ENCODE results near the gene PKNOX1. TPM values are rescaled to one million over a fixed set of nuclear protein-coding genes. Genes with fewer than 3 reads are reported as not detected.
"Not testable (repeated sequence)": the region's sequence is repeated elsewhere in the genome, so short reads cannot be mapped to it uniquely, and the experiment has no call there.

The PKNOX1 gene
- total and polyA plus RNA-seq, 4 experiments from 2014 or later, result 17.8 to 25.0 (median 23.1) TPM

GRCh38 chr21:43034826-43035225 is 60.5 kb downstream of the PKNOX1 start:
- H3K36me3 Mint-ChIP-seq, result peaks cover 26% of the 10 kb centered on the region in 2 donors
- DNase-seq, result no peak
- Histone ChIP-seq H3K27ac (ENCODE audit: low read depth, low read length) (no peak overlapping the region), H3K4me1 (ENCODE audit: insufficient read depth, low read length) (no peaks in the 10 kb centered on the region), H3K27me3 (ENCODE audit: insufficient read depth, low read length) (no peaks in the 10 kb centered on the region), H3K4me3 (ENCODE audit: low read length in 2 of 2) (no peak overlapping the region), H3K9me3 (ENCODE audit: control insufficient read depth in 1 of 2, low read length in 2 of 2) (no peaks in the 10 kb centered on the region), H3K36me3 (ENCODE audit: insufficient read depth, low read length) (peaks cover 16% of the 10 kb centered on the region)
- no peaks in the 10 kb centered on the region for H3K4me1 Mint-ChIP-seq
- H3K9me3 Mint-ChIP-seq, result no peaks in the 10 kb centered on the region
- H3K27me3 Mint-ChIP-seq, result no peaks in the 10 kb centered on the region
- POLR2A ChIA-PET (ENCODE audit: partially characterized antibody), result no interaction called here
- no peak overlapping the region for H3K4me3 Mint-ChIP-seq
- intact Hi-C loops (cut with micrococcal nuclease), result no loop called here
- no peak overlapping the region for H3K27ac Mint-ChIP-seq
- CTCF ChIA-PET (ENCODE audit: partially characterized antibody), result no interaction called here

GRCh38 chr21:43036889-43037288 is 62.5 kb downstream of the PKNOX1 start:
- intact Hi-C loops (cut with micrococcal nuclease); CTCF ChIA-PET (ENCODE audit: partially characterized antibody); H3K4me3 Mint-ChIP-seq; H3K27ac Mint-ChIP-seq; POLR2A ChIA-PET (ENCODE audit: partially characterized antibody); H3K27me3 Mint-ChIP-seq; H3K4me1 Mint-ChIP-seq; H3K4me3 ChIP-seq (ENCODE audit: low read length in 2 of 2); H3K36me3 ChIP-seq (ENCODE audit: insufficient read depth, low read length); H3K27me3 ChIP-seq (ENCODE audit: insufficient read depth, low read length); H3K27ac ChIP-seq (ENCODE audit: low read depth, low read length); H3K4me1 ChIP-seq (ENCODE audit: insufficient read depth, low read length); H3K9me3 ChIP-seq (ENCODE audit: control insufficient read depth in 1 of 2, low read length in 2 of 2); DNase-seq; H3K9me3 Mint-ChIP-seq: not testable (repeated sequence)
- peaks cover 12% of the 10 kb centered on the region in 2 donors for H3K36me3 Mint-ChIP-seq

GRCh38 chr21:43037918-43038658 is 63.7 kb downstream of the PKNOX1 start:
- H3K27ac Mint-ChIP-seq; CTCF ChIA-PET (ENCODE audit: partially characterized antibody): not testable (repeated sequence)

GRCh38 chr21:43038659-43039044 is 64.3 kb downstream of the PKNOX1 start:
- H3K27ac Mint-ChIP-seq, result not testable (repeated sequence)

More at GRCh38 chr21:43037918-43038658, 63.7 kb downstream of the PKNOX1 start:
- H3K36me3 ChIP-seq (ENCODE audit: insufficient read depth, low read length); intact Hi-C loops (cut with micrococcal nuclease); H3K9me3 ChIP-seq (ENCODE audit: control insufficient read depth in 1 of 2, low read length in 2 of 2); H3K27me3 Mint-ChIP-seq; H3K4me1 ChIP-seq (ENCODE audit: insufficient read depth, low read length); H3K4me3 Mint-ChIP-seq; H3K4me3 ChIP-seq (ENCODE audit: low read length in 2 of 2); H3K27ac ChIP-seq (ENCODE audit: low read depth, low read length); POLR2A ChIA-PET (ENCODE audit: partially characterized antibody); H3K4me1 Mint-ChIP-seq; DNase-seq; H3K27me3 ChIP-seq (ENCODE audit: insufficient read depth, low read length); H3K36me3 Mint-ChIP-seq; H3K9me3 Mint-ChIP-seq: not testable (repeated sequence)

GRCh38 chr21:43042169-43042568 is 67.8 kb downstream of the PKNOX1 start:
- H3K27me3 Mint-ChIP-seq; H3K27me3 ChIP-seq (ENCODE audit: insufficient read depth, low read length); H3K4me3 Mint-ChIP-seq; H3K4me1 Mint-ChIP-seq; H3K9me3 ChIP-seq (ENCODE audit: control insufficient read depth in 1 of 2, low read length in 2 of 2); CTCF ChIA-PET (ENCODE audit: partially characterized antibody); DNase-seq; H3K27ac Mint-ChIP-seq; H3K9me3 Mint-ChIP-seq; H3K4me3 ChIP-seq (ENCODE audit: low read length in 2 of 2); H3K36me3 ChIP-seq (ENCODE audit: insufficient read depth, low read length); H3K27ac ChIP-seq (ENCODE audit: low read depth, low read length); H3K36me3 Mint-ChIP-seq; POLR2A ChIA-PET (ENCODE audit: partially characterized antibody); intact Hi-C loops (cut with micrococcal nuclease); H3K4me1 ChIP-seq (ENCODE audit: insufficient read depth, low read length): not testable (repeated sequence)

More at GRCh38 chr21:43038659-43039044, 64.3 kb downstream of the PKNOX1 start:
- H3K4me1 ChIP-seq (ENCODE audit: insufficient read depth, low read length); H3K9me3 ChIP-seq (ENCODE audit: control insufficient read depth in 1 of 2, low read length in 2 of 2); H3K36me3 Mint-ChIP-seq; H3K9me3 Mint-ChIP-seq; H3K27me3 ChIP-seq (ENCODE audit: insufficient read depth, low read length); H3K4me3 ChIP-seq (ENCODE audit: low read length in 2 of 2); POLR2A ChIA-PET (ENCODE audit: partially characterized antibody); DNase-seq; H3K4me3 Mint-ChIP-seq; H3K27ac ChIP-seq (ENCODE audit: low read depth, low read length); H3K27me3 Mint-ChIP-seq; CTCF ChIA-PET (ENCODE audit: partially characterized antibody); intact Hi-C loops (cut with micrococcal nuclease); H3K36me3 ChIP-seq (ENCODE audit: insufficient read depth, low read length); H3K4me1 Mint-ChIP-seq: not testable (repeated sequence)

GRCh38 chr21:43043291-43043690 is 68.9 kb downstream of the PKNOX1 start:
- H3K9me3 ChIP-seq (ENCODE audit: control insufficient read depth in 1 of 2, low read length in 2 of 2); H3K4me3 ChIP-seq (ENCODE audit: low read length in 2 of 2); CTCF ChIA-PET (ENCODE audit: partially characterized antibody); H3K36me3 Mint-ChIP-seq; H3K27ac ChIP-seq (ENCODE audit: low read depth, low read length); H3K27ac Mint-ChIP-seq; DNase-seq; H3K27me3 Mint-ChIP-seq; intact Hi-C loops (cut with micrococcal nuclease); H3K27me3 ChIP-seq (ENCODE audit: insufficient read depth, low read length); H3K4me1 Mint-ChIP-seq; H3K9me3 Mint-ChIP-seq; H3K36me3 ChIP-seq (ENCODE audit: insufficient read depth, low read length); POLR2A ChIA-PET (ENCODE audit: partially characterized antibody); H3K4me1 ChIP-seq (ENCODE audit: insufficient read depth, low read length); H3K4me3 Mint-ChIP-seq: not testable (repeated sequence)

GRCh38 chr21:43044547-43044946 is 70.2 kb downstream of the PKNOX1 start:
- intact Hi-C loops (cut with micrococcal nuclease); H3K27me3 ChIP-seq (ENCODE audit: insufficient read depth, low read length); H3K9me3 Mint-ChIP-seq; DNase-seq; H3K36me3 ChIP-seq (ENCODE audit: insufficient read depth, low read length); H3K27me3 Mint-ChIP-seq; CTCF ChIA-PET (ENCODE audit: partially characterized antibody); H3K4me3 ChIP-seq (ENCODE audit: low read length in 2 of 2); H3K4me1 ChIP-seq (ENCODE audit: insufficient read depth, low read length); H3K4me1 Mint-ChIP-seq; H3K9me3 ChIP-seq (ENCODE audit: control insufficient read depth in 1 of 2, low read length in 2 of 2); H3K27ac Mint-ChIP-seq; H3K36me3 Mint-ChIP-seq; H3K4me3 Mint-ChIP-seq; POLR2A ChIA-PET (ENCODE audit: partially characterized antibody); H3K27ac ChIP-seq (ENCODE audit: low read depth, low read length): not testable (repeated sequence)

Measured in CD4-positive, alpha-beta memory T cell (primary cell).